ACC112 (cell line): ENCODE data around the gene SMAD3.
A peak's percentile ranks its signal among the peaks of the same experiment; 100 is the strongest.

Experiments
- H2AFZ ChIP-seq: fragments of 200-600 bp; sonication (generic); one replicate; pipeline ENCODE4 v1.6.0; 2017; ENCODE audit warnings: antibody characterized with exemption, low read length; ENCODE audit not compliant: unreplicated experiment
- H3K27ac ChIP-seq: fragments of 200-600 bp; sonication (generic); 2 replicates; pipeline ENCODE4 v1.5.1; 2014; ENCODE audit warnings: low read depth, mild to moderate bottlenecking, antibody characterized with exemption, low read length, moderate library complexity
- H3K27me3 ChIP-seq: fragments of 200-600 bp; sonication (generic); 2 replicates; pipeline ENCODE4 v1.6.1; 2014; ENCODE audit warnings: mild to moderate bottlenecking, antibody characterized with exemption, low read length, moderate library complexity, mixed read lengths; ENCODE audit not compliant: insufficient read depth
- H3K36me3 ChIP-seq: fragments of 200-600 bp; sonication (generic); 2 replicates; pipeline ENCODE4 v1.6.1; 2016; ENCODE audit warnings: mild to moderate bottlenecking, antibody characterized with exemption, low read length, moderate library complexity, mixed read lengths; ENCODE audit not compliant: insufficient read depth
- H3K4me1 ChIP-seq: fragments of 200-600 bp; sonication (generic); one replicate; pipeline ENCODE4 v1.6.1; 2016; ENCODE audit warnings: low read length, mixed read lengths; ENCODE audit not compliant: insufficient read depth, unreplicated experiment, control insufficient read depth
- H3K4me3 ChIP-seq: fragments of 200-600 bp; sonication (generic); 2 replicates; pipeline ENCODE4 v1.5.1; 2014; ENCODE audit warnings: mild to moderate bottlenecking, low read depth, low read length
- H3K79me2 ChIP-seq: fragments of 200-600 bp; sonication (generic); one replicate; pipeline ENCODE4 v1.6.0; 2016; ENCODE audit warnings: low read length; ENCODE audit not compliant: control insufficient read depth, unreplicated experiment, insufficient read depth

Gene SMAD3

DNA sequence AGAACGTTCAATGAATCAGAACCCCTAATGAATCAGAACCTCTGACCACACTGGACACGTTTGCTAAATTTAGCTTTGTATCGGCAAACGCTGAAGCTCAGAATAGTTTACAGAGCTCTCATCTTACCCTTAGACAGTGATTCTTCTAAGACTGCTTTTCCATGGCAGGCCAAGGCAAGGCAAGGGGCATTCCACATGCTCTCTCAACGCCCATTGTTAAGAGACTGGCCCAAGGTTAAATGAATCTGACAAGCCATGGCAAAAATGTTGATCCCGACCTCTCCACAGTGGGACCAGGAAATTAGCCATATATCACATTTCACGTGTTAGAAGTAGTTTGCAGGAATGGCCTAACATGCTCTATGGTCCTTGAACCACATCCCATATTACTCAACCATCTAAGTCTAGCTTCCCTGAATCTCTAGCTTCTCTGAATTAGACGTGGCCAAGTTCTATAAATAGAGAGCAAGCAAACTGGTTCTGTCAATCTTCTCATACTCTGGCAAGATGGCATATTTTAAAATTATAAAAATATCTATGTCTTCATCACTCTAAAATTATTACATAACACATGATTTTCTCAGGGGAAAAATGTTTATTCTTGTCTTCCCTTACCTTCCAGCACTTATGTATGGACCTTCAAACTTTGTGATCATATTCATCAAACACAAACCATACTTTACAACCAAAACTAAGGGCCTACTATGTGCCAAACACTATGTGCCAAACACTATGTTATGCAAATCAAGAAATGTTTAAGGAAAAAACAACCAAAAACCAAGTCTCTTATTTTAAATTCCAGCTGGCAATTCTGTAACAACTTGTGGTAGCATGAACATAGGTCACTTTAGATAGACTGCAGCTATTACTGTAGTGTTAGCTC, 134.7 kb downstream of the SMAD3 start:
- Histone ChIP-seq H3K27ac (peak overlapping the region; percentile 45), H3K27me3 (no peaks in the 10 kb centered on the region), H3K79me2 (no peaks in the 10 kb centered on the region), H2AFZ (no peak overlapping the region), H3K4me3 (no peak overlapping the region), H3K4me1 (peaks cover 31% of the 10 kb centered on the region), H3K36me3 (0 out of 2 replicates have a peak, but pooled peaks cover 1% of the 10 kb centered on the region)

GRCh38 chr15:67201136-67201535, 135.7 kb downstream of the SMAD3 start:
- H3K79me2 ChIP-seq, result no peaks in the 10 kb centered on the region
- 0 out of 2 replicates have a peak, but pooled peaks cover 6% of the 10 kb centered on the region for H3K36me3 ChIP-seq

GRCh38 chr15:67202091-67202490, 136.7 kb downstream of the SMAD3 start:
- Histone ChIP-seq H3K27ac (no peak overlapping the region), H3K4me3 (no peak overlapping the region), H3K4me1 (peaks cover 22% of the 10 kb centered on the region), H3K36me3 (0 out of 2 replicates have a peak, but pooled peaks cover 6% of the 10 kb centered on the region), H3K27me3 (no peaks in the 10 kb centered on the region), H2AFZ (no peak overlapping the region), H3K79me2 (no peaks in the 10 kb centered on the region)

More at GRCh38 chr15:67201136-67201535, 135.7 kb downstream of the SMAD3 start:
- no peak overlapping the region for H3K4me3 ChIP-seq
- peak overlapping the region; percentile 45; the same call in 1 of the 2 replicates for H3K27ac ChIP-seq
- H3K4me1 ChIP-seq, result peaks cover 31% of the 10 kb centered on the region
- no peaks in the 10 kb centered on the region for H3K27me3 ChIP-seq
- H2AFZ ChIP-seq, result no peak overlapping the region

- H3K79me2 ChIP-seq, result no peaks in the 10 kb centered on the region
- H3K4me1 ChIP-seq, result peaks cover 21% of the 10 kb centered on the region
- H3K27ac ChIP-seq, result no peak overlapping the region
- H3K27me3 ChIP-seq, result no peaks in the 10 kb centered on the region
- H2AFZ ChIP-seq, result no peak overlapping the region
- H3K36me3 ChIP-seq, result peaks cover 9% of the 10 kb centered on the region; the same call in 1 of the 2 replicates
- no peak overlapping the region for H3K4me3 ChIP-seq
Measured at GRCh38 chr15:67202991-67203390, 137.6 kb downstream of the SMAD3 start.

GRCh38 chr15:67207555-67208207, 142.3 kb downstream of the SMAD3 start:
- no peaks in the 10 kb centered on the region for H3K27me3 ChIP-seq
- H3K4me1 ChIP-seq, result no peaks in the 10 kb centered on the region
- H2AFZ ChIP-seq, result no peak overlapping the region
- H3K4me3 ChIP-seq, result no peak overlapping the region
- no peaks in the 10 kb centered on the region for H3K79me2 ChIP-seq
- H3K27ac ChIP-seq, result no peak overlapping the region
- peaks cover 18% of the 10 kb centered on the region for H3K36me3 ChIP-seq

DNA sequence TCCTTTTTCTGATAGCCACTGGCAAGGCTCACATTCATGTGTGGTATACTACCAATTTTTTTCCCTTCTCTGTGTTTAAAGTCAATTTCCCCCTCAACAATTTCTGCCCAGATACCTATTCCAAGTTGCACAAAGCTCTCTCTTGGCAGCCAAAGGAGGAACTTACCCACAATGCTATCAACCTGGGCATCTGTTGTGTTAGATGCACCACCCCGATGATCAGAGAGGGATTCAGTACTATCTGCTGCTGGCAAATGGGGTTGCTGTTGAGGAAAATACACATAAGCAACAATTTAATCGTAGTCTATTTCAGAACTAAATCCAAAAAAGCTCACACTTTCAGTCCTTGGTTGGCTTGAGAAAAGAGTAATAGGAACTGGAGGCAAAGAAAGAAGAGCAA, 143.0 kb downstream of the SMAD3 start:
- Histone ChIP-seq H3K4me1 (no peaks in the 10 kb centered on the region), H3K27me3 (no peaks in the 10 kb centered on the region), H3K79me2 (no peaks in the 10 kb centered on the region), H3K36me3 (peaks cover 18% of the 10 kb centered on the region), H3K4me3 (no peak overlapping the region), H3K27ac (no peak overlapping the region), H2AFZ (no peak overlapping the region)

GRCh38 chr15:67210555-67211168, 145.3 kb downstream of the SMAD3 start:
- no peaks in the 10 kb centered on the region for H3K27me3 ChIP-seq
- peaks cover 12% of the 10 kb centered on the region for H3K36me3 ChIP-seq
- H2AFZ ChIP-seq, result no peak overlapping the region
- H3K4me1 ChIP-seq, result no peaks in the 10 kb centered on the region
- no peaks in the 10 kb centered on the region for H3K79me2 ChIP-seq
- H3K4me3 ChIP-seq, result no peak overlapping the region
- H3K27ac ChIP-seq, result no peak overlapping the region

DNA sequence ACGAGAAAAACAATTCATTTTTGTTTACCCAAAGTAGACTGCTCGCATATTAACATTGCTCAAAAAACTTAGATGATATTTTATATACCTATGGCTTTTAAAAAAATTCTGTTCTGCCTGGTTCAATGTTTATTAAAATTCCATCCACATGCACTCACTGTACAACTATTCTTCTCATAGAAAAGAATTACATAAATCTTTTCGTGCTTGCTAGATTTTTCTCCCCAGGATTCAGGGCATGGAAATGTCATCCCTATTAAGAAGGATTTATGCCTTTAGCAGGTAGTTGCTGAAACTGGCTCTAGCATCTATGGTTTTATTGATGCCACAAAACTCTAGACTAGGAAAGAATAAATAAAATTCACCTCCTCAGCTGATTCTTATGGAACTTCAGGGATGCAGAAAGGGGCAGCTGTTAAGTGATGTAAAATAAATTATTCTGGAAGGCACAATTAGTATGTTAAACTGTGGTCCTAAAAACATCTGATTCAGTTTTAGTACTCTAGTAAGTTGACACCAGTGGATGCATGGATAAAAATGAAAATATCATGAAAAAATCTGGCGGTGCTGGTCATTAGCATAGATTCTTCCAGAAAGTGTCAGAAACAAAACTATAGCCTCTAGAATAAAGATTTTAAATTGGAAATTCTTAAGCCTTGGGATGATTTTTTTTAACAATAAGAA, 147.4 kb downstream of the SMAD3 start:
- Histone ChIP-seq H3K27ac (no peak overlapping the region), H3K79me2 (no peaks in the 10 kb centered on the region), H3K4me3 (no peak overlapping the region), H3K36me3 (peaks cover 11% of the 10 kb centered on the region), H3K27me3 (no peaks in the 10 kb centered on the region), H3K4me1 (no peaks in the 10 kb centered on the region), H2AFZ (no peak overlapping the region)

DNA sequence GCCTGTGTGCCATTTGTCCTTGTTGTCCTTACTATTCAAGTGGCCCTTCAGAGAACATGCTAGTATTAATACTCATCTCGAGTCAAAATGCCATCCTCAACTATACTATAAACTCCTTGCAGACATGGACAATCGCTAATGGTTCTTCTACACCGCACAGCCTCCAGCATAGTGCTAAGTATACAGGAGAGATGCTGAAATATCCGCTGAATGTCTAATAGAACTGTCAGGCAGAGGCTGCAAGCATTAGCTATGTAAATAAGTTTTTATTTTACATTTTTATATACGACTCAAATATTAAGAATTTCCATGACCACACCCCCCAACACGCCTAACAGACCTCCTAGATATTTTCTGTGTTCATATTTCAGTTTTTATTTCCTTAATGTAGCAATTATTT, 149.7 kb downstream of the SMAD3 start:
- Histone ChIP-seq H3K36me3 (no peaks in the 10 kb centered on the region; the same call in 1 of the 2 replicates), H3K79me2 (no peaks in the 10 kb centered on the region), H3K27ac (no peak overlapping the region), H3K4me1 (no peaks in the 10 kb centered on the region), H3K27me3 (no peaks in the 10 kb centered on the region), H3K4me3 (no peak overlapping the region), H2AFZ (no peak overlapping the region)

DNA sequence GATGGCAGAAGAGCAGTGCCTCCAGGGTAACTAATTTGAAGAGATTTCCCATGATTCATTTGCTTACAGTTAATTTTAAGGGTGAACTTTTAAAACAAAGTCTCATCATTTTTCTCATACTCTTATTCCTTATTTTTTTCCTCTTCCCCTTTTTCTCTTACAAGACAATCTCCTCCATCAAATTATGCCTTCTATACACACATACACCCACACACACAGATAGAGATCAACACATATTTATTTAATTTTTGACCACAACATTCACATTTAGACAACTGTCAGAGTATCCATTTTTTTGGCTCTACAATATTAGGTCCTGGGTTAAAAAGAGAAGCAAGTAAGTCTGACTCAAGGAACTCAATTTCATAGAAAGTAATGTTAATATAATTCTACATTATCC, 151.5 kb downstream of the SMAD3 start:
- no peaks in the 10 kb centered on the region for H3K4me1 ChIP-seq
- H3K36me3 ChIP-seq, result no peaks in the 10 kb centered on the region; the same call in 1 of the 2 replicates
- no peak overlapping the region for H3K4me3 ChIP-seq
- no peaks in the 10 kb centered on the region for H3K79me2 ChIP-seq
- H3K27ac ChIP-seq, result no peak overlapping the region
- H3K27me3 ChIP-seq, result no peaks in the 10 kb centered on the region
- H2AFZ ChIP-seq, result no peak overlapping the region
